Measurements from ENCODE around the gene SGPL1.
A peak's percentile ranks its signal among the peaks of the same experiment; 100 is the strongest.

The SGPL1 gene

DNA sequence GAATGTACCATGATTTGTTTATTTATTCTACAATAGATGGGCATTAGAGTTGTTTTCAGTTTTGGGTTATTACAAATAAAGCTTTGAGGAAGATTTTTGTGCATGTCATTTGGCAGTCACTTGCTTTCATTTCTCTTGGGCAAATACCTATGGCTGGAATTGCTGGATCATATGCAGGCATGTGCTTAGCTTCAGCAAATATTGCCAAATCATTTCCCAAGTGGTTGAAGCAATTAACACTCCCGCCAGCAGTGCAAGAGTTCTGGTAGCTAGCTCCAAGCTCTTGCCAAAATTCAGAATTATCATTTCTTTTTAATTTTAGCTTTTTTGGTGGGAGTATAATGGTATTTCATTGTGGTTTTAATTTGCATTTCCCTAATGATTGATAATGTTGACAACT lies 105.5 kb downstream of the SGPL1 start:
- DNase-seq (ENCODE audit: low read depth in 2 of 2), result no peak

DNA sequence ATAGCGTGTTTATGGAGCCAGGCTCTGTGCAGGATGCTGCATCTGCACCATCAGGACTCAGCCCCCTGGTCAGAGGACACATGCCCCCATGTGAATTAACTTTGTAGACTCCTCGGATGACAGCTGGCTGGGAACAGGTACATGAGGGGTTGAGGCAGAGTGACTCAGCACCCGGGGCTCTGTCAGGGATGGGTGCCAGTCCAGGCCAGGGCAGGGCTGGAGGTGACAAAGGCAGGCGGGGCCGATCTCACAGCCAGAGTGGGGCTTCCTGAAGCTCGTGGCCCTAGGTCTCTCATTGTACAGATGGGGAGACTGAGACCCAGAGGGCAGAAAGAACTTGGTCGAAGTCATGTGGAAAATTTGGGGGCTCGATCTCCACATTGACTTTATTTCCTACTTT lies 107.9 kb downstream of the SGPL1 start:
- no peak for DNase-seq (ENCODE audit: low read depth in 2 of 2)

- peak; percentile 19 to 51 for DNase-seq (ENCODE audit: low read depth in 2 of 2)
These were observed 109.9 kb downstream of the SGPL1 start for GRCh38 chr10:70925377-70926225.

- DNase-seq (ENCODE audit: low read depth in 2 of 2), result no peak
These were observed 110.7 kb downstream of the SGPL1 start for GRCh38 chr10:70926226-70927000.

DNA sequence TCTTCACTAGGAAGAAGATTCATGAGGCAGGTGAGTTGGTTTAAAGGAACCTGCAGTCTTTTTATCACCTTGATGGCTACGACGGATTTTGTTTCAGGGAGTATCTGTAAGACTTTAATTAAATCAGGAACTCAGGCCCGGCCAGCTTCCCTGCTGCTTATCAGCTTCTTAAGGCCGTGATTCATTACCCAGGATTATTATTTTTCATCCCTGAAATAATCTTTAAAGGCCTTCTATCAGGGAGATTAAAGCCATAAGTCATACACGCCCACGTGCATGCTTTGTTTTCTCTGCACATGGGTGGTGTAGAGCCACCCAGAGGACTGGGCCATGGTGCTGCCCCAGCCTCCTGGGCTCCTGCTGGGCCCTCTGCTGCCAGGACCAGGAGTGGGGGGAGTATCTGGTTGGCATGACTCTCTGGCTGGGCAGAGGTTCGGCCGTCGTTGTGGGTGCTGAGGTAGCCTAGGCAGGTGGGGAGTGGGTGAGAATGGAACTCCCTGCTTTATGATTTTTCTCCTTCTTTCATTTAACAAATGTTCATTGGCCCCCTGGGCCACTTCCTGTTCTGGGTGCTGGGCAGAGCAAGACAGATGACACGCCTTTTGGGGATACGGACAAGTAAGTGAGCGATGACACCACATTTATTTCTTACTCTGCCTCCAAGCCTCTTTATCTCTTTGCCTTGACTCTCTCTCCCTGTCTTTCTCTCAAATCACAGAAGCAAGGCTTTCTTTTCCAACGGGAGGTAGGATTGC lies 111.6 kb downstream of the SGPL1 start:
- no peak for DNase-seq (ENCODE audit: low read depth in 2 of 2)

DNA sequence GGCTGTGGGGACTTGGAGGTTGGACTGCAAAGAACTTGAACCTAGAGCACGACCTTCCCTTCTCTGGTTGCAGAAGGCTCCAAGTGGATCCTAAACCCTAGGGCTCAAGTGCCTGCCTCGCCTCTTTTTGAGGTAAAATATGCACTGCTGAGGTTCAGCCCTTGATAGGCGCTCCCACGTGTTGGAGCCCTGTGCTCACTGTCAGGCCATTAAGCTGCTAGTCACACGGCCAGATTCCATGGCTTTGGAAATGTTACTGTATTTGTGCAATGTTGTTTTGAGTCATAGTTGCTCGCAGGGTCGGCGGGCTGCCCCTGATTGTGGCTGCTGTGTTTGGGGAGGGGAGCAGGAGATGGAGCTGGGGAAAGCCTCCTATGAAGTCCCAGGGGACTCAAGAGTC lies 112.4 kb downstream of the SGPL1 start:
- DNase-seq (ENCODE audit: low read depth in 2 of 2), result no peak

DNA sequence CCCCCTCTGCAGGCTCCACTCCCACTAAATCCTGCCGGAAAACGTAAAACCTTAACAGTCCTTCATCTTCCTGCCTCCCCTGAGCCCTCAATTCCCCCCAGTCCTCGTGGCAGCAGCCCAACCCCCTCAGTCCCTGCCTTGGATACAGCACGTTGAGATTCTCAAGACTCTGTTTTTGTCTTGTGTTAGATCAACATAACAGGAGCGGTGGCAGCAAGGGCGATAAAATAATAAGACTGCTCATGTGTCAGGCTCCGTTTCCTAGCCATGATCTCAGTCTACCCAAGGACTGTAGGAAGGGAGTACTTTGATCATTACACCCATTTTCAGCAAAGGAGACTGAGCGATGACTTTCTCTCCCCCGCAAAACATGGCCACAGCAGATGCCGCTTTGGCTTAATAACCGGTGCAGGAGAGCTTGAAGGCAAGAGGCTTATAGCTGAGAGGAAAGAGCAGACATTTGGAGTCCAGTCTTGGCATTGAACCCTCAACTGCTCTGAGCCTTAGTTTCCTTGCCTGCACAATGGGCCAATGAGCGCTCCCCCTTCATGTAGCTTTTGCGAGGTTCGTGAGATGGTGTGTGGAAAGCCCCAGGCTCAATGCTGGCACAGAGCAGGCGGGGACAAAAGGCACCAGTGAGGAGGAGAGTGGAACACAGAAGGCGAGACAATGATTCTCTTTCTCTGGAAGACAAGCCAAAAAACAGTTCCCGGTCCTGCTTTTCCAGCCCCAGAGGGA lies 114.7 kb downstream of the SGPL1 start:
- no peak for DNase-seq (ENCODE audit: low read depth in 2 of 2)
